Mucosa of descending colon (tissue), 3 donors: ENCODE results near the gene P2RX5. TPM values are rescaled to one million over a fixed set of nuclear protein-coding genes. Genes with fewer than 3 reads are reported as not detected.

Experiments
- ATAC-seq: fragments of 200-7000 bp; cut with Tn5 transposase; one replicate; pipeline ENCODE4 v1.9.1; 2020; ENCODE audit warnings: mild to moderate bottlenecking, moderate library complexity
- DNase-seq, 3 donors: peaks; one replicate each; pipeline ENCODE4 v3.0.0-alpha.2; 2020
- H3K36me3 ChIP-seq: fragments of 200-600 bp; one replicate; pipeline ENCODE4 v1.8.0; 2021; ENCODE audit warnings: low read depth, mild to moderate bottlenecking
- H3K4me1 ChIP-seq: fragments of 200-600 bp; one replicate; pipeline ENCODE4 v1.8.0; 2021; ENCODE audit warnings: low read depth, mild to moderate bottlenecking
- H3K4me3 ChIP-seq: fragments of 200-600 bp; one replicate; pipeline ENCODE4 v1.8.0; 2021; ENCODE audit warnings: mild to moderate bottlenecking
- H3K9me3 ChIP-seq: fragments of 200-600 bp; one replicate; pipeline ENCODE4 v1.8.0; 2021; ENCODE audit warnings: mild to moderate bottlenecking
- intact Hi-C, 2 donors: fragments of 100-400 bp; cut with DNase I in 1 of 2; cut with micrococcal nuclease in 1 of 2; formaldehyde crosslinking; loops; one replicate each; pipeline versions ENCODE4 v1.11.0 to v1.11.1; 2022; cut with DNase I, micrococcal nuclease
- total RNA-seq, 3 donors: library from RNA; stranded (reverse); fragmentation: NEBNext Ultra II Directional in 2 of 3; extraction: Animal tissue kit (Norgen Biotek cat#: 25700) in 2 of 3; gene quantifications; one replicate each; pipeline versions ENCODE4 v1.2.1 to v1.2.4, GENCODE V29; 2021 to 2023
- TF ChIP-seq, protein P1 (sequence below): fragments of 200-600 bp; IDR thresholded peaks from one replicate; pipeline ENCODE4 v1.8.0; 2022; ENCODE audit warnings: antibody characterized with exemption, mild to moderate bottlenecking
- donor health status: DM: no; HTN: no; CAD: no; lungs with moderate emphysema.
- donor health status: DM: no; HTN: no; CAD: no.
- donor health status: DM: no; HTN: yes; CAD: no.

P2RX5 gene
- total RNA-seq, 3 donors from 2014 or later, result 0.73 to 2.6 (median 2.2) TPM

DNA sequence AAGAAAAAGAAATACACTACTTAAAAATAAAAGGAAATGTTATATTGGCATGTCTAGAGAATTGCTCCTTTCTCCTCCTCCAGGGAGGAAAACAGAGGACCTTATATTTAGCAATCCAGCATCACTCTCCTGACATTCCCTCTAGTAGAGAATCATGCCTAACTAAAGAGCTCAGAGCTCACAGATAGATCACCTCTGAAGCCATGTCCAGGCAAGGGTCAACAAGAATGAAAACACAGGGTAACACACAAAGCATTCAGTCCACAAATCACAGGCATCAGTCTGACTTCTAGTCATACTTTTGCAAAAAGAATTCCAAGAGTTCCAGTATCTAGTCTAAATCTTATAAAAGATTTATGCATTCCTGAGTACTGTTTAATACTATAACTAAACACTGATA lies 23.3 kb upstream of the P2RX5 start:
- intact Hi-C loops, result no loop called here
- H3K4me3 ChIP-seq, result no peak overlapping the region
- no peaks in the 10 kb centered on the region for H3K9me3 ChIP-seq
- ATAC-seq (no peak), DNase-seq (no peak)
- peaks cover 14% of the 10 kb centered on the region for H3K4me1 ChIP-seq
- H3K36me3 ChIP-seq, result peaks cover 4% of the 10 kb centered on the region
- TF ChIP-seq, protein P1, sequence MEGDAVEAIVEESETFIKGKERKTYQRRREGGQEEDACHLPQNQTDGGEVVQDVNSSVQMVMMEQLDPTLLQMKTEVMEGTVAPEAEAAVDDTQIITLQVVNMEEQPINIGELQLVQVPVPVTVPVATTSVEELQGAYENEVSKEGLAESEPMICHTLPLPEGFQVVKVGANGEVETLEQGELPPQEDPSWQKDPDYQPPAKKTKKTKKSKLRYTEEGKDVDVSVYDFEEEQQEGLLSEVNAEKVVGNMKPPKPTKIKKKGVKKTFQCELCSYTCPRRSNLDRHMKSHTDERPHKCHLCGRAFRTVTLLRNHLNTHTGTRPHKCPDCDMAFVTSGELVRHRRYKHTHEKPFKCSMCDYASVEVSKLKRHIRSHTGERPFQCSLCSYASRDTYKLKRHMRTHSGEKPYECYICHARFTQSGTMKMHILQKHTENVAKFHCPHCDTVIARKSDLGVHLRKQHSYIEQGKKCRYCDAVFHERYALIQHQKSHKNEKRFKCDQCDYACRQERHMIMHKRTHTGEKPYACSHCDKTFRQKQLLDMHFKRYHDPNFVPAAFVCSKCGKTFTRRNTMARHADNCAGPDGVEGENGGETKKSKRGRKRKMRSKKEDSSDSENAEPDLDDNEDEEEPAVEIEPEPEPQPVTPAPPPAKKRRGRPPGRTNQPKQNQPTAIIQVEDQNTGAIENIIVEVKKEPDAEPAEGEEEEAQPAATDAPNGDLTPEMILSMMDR, result no peak

DNA sequence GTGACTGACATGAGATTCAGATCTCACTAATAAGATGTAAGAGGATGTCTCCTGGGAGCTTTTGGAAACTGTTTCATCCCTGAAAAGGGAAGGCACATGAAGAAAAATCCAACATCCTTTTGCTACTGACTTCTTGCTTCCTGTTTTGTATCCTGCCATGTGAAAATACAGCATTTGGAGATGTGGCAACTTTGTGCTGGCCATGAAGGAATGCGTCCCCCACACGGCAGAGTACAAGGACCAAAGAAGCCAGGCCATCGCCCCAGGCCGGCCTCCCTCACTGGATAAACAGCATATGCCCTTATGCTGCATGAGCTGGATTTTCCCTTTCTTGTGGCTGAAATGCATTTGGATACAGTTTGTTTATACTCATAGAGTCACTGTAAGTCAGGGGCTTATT lies 22.2 kb upstream of the P2RX5 start:
- TF ChIP-seq, protein P1, result no peak
- peak in 1 of 3 donors; percentile 12 for DNase-seq
- peaks cover 4% of the 10 kb centered on the region for H3K36me3 ChIP-seq
- no peak for ATAC-seq
- H3K4me1 ChIP-seq, result peaks cover 12% of the 10 kb centered on the region
- H3K4me3 ChIP-seq, result no peak overlapping the region
- H3K9me3 ChIP-seq, result no peaks in the 10 kb centered on the region
- intact Hi-C loops, result no loop called here

DNA sequence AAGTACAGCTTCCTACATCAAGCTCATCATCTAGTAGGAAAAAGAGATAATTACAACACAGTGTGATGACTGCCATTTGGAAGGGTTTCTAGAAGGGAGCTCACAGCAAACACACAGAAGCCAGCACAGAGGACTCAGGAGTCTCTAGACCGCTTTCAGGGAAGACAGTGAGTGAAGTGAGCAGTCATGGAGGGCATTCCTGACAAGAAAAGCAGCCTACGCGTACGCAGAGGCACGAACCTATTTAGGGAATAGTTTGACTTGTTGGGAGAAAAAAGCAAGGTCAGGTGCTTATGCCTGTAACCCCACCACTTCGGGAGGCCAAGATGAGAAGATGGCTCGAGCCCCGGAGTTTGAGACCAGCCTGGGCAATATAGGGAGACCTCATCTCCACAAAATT lies 19.3 kb upstream of the P2RX5 start:
- ATAC-seq (no peak), DNase-seq (peak in 1 of 3 donors; percentile 14)
- H3K36me3 ChIP-seq, result peaks cover 4% of the 10 kb centered on the region
- no peaks in the 10 kb centered on the region for H3K4me1 ChIP-seq
- no peak overlapping the region for H3K4me3 ChIP-seq
- no peaks in the 10 kb centered on the region for H3K9me3 ChIP-seq
- TF ChIP-seq, protein P1, result no peak
- intact Hi-C loops, result no loop called here

DNA sequence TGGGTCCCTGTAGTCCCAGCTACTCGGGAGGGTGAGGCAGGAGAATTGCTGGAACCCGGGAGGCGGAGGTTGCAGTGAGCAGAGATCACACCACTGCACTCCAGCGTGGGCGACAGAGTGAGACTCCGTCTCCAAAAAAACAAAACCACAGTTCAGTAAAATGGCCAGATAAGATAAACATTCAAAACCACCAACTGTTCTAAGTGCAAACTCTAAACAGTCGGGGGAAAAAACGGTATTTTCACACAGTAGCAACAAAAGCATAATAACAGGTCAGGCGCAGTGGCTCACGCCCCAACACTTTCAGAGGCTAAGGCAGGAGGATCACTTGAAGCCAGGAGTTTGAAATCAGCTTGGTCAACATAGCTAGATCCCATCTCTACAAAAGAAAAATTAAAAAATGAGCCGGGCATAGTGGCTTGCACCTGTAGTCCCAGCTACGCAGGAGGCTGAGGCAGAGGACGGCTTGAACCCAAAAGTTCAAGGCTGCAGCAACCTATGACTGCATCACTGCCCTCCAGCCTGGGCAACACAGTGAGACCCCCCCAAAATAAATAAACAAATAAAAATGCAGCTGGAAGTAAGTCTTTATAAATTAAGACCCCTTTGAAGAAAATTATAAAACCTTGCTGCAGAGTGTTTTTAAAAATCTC lies 17.0 kb upstream of the P2RX5 start:
- H3K36me3 ChIP-seq, result peaks cover 4% of the 10 kb centered on the region
- DNase-seq (peak in 1 of 3 donors; percentile 29), ATAC-seq (no peak)
- H3K4me1 ChIP-seq, result no peaks in the 10 kb centered on the region
- H3K9me3 ChIP-seq, result no peaks in the 10 kb centered on the region
- intact Hi-C loops, result no loop called here
- H3K4me3 ChIP-seq, result no peak overlapping the region
- TF ChIP-seq, protein P1, result no peak

DNA sequence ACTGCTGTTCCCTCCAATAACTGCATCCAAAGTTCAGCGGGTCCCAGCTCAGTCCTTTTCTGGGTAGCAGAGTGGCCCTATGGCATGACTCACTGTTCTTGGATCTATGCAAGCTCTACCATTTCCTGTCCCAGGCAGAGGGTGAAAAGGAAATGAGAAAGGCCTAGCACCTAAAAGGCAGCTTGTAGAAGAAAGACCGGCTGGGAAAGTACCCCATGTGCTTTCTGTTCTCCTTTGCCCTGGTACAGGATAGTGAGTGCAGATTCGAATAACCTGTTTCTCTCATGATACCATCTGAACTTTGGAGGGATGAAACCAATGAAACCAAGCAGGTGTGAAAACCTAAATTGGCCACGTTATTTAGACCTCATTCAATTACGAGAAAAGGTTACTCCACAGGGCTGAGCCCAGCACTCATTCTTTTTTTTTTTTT lies 15.0 kb upstream of the P2RX5 start:
- intact Hi-C loops, result no loop called here
- Histone ChIP-seq H3K36me3 (peaks cover 4% of the 10 kb centered on the region), H3K4me3 (no peak overlapping the region), H3K4me1 (no peaks in the 10 kb centered on the region), H3K9me3 (no peaks in the 10 kb centered on the region)
- TF ChIP-seq, protein P1, result no peak
- peak in 1 of 3 donors; percentile 42 for DNase-seq
- peak; percentile 93 for ATAC-seq
